Stimulated activated CD8-positive, alpha-beta memory T cell treated with anti-CD3 and anti-CD28 coated beads, Interleukin-4, amount 100 ng/mL, for 4 hours (primary cell): ENCODE results near the gene CEP63.

ENCODE experiments used
- DNase-seq, 2 donors: peaks; one replicate each; pipeline ENCODE4 v3.0.0-alpha.2; 2020; ENCODE audit warnings: low read depth in 2 of 2, low spot score in 1 of 2

The CEP63 gene

DNA sequence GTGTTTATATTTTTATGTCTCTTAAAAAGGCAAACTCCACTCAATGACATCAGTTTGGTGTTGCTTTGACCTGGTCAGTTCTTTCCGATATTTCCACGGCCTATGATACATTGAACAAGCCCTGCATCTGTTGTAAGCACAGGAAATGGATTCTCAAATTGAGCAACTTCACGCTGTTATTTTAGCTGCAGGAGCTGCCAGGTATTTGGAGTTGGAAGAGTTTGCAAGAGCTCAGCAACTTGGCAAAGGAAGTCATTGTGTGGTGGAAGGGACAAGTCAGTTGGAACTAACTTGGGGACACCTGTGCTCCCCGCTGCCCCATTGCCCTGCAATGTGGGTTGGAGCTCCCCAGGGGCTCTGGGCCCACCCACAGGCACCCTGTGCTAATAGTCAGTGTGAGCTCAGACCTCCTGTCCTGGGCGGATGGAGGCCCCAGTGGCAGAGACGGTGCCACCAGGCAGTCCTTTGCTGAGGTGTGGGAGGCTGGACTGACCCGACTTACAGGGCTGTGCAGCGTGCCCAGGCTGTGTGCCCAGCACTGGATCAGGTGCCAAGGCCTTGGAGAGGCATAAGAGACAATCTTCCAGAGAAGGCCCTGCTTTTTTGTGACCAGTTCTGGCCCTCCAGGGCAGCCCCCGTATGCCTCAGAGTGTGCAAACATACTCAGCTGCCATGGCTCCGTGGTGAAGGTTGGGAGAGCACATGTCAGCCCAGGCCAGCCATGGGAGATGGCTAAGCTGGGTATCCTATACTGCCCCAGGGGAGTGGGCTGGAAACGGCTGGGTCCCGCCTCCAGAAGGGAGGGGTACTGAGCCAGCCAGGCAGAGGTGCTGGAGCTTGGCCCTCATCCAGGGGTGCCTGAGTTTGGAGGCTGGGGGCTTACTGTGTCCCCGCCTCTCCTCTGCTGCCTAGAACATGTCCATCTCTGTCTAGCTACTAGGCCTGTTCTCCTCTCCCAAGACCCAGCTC lies 121.5 kb downstream of the CEP63 start:
- DNase-seq, result no peak

DNA sequence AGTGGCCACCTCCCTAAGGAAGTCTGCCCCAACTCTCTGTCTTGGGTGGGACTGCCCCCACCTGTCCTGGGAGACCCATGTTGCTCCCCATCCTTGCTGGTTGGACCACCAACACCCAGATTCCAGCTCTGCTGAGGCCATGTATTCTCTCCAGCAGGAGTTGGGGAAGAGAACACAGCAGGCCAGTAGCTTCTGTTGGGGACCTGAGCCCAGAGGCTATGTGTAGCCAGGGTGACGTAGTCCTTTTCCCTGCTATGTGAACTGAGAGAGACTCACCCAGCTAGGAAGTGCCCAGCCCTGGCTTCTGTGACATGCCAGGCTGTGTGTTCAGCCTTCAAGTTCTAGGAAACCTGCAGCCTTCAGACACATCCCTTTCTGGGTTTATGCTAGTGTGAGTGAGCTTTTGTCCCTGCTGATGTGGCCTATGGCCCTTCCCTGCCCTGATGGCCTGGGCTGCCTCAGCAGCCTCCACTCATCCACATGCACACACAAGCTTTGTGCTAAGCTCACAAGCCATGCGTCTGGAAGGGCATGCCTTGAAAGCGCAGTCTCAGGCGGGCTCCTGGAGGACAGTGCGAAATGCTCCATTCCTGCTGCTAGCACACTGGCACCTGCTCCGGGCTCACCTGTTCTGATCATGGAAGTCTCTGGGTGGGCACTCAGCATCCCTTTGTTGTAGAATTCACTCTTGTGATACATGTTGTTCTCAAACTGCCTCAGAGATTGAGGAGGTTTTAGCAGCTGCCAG lies 122.3 kb downstream of the CEP63 start:
- no peak for DNase-seq

DNA sequence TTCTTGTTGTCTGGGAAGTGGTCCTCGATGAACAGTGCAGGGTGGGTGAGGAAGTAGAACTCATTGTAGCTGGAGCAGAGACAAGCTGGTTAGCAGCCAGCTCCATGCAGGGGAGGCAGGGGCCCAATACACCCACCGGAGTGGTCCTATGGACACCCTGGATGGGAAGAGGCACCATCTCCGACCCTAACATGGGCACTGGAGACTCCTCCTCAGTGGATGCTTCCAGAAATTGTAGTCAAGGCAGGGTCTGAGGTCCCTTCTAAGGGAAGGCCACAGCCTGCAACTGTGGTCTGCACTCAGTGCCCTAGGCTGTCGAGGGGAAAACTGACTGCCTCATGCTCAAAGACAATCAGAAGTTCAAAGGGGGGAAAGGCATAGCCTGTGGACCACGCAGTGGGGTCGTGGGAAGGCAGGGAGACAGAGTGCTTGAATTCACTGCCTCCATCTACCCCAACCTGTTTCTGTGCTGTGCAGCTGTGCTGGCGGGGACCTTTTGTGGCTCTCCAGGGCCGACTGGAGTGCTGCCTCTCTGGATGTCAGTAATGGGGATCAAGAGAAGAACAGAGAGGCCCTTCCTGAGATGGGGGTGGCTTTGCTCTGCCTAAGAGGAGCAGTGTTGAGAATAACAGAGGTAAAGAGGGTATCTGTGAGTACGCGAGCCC lies 123.0 kb downstream of the CEP63 start:
- no peak for DNase-seq

DNA sequence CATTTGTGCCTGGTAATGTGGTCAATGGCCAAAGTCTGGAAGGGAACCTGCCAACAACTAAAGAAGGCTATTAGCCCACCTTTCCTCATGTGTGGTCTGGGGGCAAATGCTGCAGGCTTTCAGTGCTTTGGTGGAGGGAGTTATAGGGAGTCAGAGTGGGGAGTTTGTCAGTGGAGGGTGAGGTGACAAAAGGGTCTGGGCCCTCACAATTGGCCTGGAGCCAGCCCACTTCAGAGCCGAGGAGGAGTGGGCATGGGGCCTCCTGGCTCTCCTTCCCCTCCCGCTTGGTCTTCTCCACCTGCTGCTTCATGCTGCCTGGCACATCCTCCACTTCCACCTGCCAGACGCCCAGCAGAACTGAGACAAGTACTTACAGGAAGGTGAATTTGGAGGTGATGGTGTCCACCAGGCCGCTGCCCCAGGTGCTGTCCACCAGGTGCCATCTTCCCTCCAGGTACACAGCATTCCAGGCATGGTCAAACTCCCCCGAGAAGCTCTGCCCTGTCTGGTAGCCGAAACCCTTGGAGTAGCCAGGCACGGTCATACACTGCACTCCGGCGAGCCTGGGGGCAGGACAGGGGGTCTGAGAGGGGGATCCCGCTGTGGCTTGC lies 124.1 kb downstream of the CEP63 start:
- DNase-seq, result no peak

DNA sequence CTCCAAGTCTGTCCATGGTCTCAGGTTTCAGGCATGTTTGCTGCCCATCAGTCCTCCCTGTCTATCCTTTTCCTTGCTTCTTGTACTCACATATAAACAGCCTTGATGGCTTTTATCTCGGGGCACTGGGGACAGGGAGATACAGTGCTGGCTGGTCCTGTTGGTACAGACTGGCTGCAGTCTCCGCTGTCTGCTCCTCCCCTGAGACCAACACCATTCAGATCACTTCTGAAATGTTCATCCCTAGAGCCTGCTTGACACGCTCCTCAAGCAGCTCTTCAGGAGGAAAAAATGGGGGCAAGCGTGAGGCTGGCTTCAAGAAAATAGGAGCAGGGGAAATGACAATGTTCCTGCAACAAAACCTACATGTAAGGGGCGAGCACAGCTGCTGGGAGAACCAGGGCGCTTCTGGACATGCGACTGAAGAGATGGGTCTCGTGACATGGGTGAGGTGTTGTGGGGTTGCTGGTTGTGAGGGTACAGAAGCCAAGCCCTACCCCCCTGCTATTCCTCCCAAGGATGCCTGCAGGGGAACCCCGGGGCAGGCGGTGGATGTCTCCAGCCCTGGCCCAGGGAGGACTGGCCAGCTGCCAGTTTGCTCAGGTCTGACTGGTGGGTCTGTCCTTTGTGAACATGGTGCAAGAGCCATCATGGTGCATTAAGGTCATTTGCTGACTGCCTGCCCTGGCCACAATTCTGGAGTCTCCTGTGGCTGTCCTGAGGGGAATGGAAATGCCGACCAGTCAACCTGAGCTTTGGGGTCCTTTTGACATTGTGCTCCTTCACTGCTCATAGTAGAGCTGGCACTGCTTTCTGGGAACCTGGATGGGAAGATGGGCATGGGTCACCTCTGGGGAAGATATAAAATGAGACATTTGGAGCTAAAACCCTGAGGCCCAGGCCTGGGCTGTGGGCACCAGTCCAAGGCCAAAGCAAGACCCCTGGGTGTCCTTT lies 124.9 kb downstream of the CEP63 start:
- DNase-seq, result no peak

DNA sequence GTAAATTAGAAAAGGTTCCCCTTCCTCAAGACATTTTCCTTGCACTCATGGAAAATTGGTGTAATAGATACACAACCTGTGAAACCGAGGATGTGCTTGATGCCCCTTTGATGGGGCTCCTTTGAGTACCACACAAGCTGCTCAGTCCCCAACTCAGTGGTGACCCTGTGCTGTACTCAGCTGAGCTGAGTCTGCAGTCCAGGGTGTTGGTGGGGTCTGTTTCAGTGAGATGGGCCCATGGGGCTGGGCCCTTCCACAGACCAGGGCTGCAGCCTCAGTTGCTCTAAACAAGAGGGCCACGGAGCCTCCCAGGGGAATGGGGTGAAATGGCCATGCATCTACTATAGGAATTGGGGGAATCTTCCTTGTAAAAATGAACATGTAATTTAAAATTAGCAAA lies 125.7 kb downstream of the CEP63 start:
- DNase-seq, result no peak

DNA sequence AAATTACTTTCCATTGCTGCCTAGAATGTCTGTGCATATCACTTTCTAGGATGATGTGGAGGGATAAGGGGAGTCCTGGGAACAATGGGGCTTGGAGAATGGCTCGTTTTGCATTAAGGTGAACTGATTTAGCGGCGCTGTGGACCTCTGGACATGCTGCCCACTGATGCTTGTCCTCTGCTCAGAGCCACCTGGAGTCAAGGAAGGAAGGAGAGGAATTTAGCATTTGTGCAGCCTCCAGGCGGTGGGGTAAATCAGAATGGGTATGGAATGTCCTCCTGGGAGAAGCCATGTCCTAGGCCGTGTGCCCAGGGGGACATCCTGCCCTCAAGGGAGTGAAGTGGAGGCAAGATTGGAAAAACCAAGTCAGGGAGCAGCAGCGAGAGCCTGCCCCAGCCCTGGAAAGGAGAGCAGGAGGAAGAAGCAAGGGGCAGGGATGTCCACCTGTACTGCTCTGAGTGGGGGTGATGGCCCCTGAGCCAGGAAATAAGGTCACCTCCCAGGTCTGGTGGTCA lies 127.2 kb downstream of the CEP63 start:
- no peak for DNase-seq

DNA sequence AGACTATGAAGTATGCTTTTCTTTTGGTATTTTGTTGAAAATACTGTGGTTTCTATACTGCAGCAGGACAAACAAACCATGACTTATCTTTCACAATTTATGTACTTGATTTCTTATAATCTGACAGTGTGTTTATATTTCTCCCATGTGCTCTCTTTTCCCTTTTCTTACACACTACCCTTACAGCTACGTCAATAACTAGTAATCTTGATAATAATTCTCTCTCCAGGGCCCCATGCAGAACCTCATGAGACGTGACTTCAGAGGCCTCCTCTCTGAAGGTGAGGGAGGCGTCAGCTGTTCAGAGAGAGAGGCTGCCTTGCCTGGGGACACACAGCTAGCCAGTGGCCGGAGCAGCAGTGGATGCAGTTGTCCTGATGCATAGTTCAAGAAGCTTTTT lies 129.1 kb downstream of the CEP63 start:
- no peak for DNase-seq

DNA sequence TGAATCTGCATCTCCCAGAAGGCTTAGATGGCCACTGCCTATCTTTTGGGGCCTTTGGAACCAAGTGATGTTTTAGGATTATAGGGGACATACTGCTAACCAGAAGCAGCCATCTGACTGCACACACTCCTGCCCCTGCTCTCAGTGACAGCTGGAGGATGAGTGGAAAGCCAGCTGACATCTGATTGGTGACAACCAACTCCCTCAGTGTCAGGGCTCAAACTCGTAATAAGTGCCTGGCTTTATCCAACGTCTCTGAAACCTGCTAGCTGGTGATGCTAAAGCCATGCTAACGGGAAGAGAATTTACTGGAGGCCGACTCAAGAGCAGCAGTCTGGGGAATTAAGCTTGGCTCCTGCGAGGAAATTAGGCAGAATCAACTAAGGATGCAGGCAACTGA lies 129.9 kb downstream of the CEP63 start:
- no peak for DNase-seq

DNA sequence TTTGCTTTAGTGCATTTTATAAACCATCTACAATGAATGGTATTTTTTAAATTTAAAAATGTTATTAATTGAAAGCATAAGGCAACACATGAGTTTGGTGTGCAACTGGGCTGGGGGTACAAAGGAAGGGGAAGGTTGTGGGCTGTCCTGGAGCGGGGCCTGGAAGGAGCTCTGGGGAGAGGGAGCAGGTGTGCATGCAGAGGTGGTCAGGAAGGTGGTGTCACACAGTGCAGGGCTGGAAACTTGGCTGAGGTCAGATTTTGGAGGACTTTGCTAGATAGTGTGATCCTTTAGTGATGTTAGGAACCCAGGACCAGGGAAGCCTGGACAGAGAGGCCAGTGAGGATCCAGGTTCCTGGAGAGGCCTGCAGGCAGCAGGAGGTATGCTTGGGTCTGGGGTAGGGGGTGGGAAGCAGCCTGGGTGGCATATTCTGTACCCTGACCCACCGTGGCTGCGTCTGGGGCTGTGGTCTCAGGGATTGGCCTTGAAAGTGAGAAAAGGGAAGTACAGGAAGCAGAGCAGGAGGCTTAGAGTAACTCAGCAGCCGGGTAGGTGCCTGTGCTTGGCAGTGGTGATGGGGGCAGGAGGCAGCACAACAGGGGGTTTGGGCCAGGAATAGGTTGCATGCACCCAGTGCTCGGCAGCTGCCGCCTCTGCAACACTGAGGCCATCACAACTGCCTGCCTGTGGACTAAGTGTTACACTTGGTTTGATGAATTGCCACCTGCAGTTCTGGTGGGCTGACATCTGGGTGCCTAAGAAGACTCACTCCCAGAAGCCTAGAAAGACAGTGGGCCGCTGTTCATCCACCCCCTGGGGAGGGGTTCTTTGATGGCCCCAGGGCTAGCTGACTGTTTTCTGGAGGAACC lies 132.0 kb downstream of the CEP63 start:
- no peak for DNase-seq

DNA sequence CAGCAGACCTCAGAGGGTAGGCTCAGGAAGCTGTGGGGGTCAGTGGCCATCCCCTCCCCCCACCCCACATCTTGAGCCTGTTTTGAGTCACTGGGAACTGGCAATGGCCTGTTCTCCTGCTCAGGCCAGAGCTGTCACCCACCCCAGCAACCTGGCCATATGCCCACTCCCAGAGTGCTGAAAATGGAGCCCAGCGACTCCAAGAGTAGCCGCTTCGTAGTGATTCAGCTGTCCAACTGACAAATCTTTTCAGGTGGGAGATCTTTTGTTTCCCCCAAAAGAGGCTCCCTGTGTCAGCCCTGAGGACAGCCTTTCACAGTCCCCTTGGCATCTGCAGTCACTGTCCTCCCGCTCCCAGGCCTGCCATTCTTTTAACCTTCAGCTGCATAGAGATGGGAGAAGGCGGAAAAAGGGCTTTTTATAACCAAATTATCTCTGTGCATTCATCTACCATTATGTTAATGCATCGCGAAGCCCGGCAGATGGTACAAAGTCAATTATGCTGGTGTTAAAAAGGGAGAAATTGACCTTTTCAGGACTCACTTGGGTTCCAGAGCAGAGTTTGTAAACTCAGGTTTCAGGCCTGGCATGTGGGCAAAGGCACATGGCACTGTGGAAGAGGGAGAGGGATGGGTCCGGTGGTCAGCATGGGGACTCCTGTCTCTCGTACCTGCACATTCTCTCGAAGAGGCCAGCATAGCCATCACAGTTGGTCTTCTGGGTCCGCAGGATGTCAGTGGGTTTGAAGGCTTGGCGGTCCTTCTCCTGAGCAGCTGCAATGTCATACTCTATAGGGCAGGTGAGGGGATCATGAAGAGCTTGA lies 132.8 kb downstream of the CEP63 start:
- no peak for DNase-seq

DNA sequence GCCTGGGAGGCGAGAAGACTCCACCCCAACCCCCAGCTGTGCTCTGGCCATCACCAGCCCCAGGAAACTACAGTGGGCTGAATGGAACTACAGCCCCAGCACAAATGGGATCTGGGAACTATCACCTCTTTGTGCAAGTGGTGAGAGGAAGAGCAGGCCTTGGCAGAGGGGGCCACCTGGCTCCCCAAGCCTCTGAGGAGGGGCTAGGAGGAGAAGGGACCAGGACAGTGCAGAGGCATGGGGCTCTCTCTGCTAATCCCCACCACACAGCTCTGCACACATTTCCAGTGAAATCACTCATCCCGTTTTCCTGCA lies 133.4 kb downstream of the CEP63 start:
- DNase-seq, result no peak

DNA sequence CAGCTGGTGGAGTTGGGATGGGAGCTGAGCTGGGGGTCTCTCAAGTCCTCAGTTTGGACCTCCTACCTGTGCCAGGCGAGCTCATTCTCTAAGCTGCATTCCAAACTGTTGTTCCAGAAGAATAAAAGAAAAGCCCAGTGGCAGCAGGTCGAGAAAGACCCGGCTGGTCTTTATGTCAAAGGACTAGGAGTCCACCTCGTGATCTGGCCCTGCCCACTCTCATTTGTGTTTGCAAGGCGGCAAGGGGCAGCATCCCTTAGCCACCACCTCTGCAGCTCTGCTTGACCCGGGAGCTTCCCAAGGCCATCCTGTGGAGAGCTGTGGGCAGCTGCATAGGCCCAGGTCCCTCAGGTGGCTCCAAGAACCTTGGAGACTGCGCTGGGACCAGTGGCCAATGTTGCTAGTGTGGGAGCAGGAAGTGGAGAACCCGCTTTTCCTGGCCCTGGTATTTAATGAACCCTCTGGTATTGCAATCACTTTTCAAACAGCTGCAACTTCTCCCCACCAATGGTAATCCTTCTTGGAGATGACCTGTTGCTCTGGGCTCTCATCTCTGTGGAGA lies 134.1 kb downstream of the CEP63 start:
- no peak for DNase-seq

DNA sequence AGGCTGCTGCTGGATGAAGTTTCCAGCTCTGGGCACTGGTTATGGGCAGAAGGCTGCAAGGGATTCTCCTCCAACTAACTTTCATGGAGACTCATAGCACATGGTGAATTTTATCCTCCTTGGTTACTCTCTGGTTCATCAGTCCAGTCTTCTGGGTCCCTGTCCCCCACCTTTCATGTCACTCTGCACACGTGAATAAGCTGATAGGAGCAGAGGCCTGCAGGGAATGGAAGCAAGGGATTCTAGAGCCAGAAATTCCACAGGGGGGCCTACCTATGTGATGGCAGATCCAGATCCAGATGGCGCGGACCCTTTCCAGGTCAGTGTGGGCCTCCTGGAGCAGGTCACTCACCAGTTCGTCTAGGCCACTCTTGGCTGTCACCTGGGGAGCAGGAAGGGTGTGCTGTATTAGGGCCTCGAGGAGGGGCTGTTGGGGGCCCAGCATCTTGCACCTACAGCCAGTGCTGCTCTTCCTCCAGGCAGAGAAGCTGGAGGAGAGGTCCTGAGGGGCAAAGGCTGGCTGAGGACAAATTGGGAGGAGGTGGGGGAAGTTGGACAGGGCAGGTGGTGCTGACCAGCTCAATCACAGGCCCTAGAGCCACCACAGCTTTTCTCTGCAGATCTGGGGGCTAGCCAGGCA lies 134.7 kb downstream of the CEP63 start:
- no peak for DNase-seq

DNA sequence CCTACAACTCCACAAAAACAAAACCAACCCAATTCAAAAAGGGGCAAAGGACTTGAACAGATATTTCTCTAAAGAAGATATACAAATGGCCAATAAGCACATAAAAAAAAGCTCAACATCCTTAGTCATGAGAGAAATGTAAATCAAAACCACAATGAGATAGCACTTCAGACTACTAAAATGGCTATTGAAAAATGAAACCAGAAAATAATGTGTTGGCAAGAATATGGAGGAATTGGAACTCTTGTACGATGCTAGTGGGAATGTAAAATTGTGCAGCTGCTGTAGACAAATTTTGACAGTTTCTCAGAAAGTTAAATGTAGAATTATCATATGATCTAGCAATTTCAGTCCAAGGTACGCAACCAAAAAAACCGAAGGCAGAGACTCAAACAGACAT lies 136.0 kb downstream of the CEP63 start:
- no peak for DNase-seq

DNA sequence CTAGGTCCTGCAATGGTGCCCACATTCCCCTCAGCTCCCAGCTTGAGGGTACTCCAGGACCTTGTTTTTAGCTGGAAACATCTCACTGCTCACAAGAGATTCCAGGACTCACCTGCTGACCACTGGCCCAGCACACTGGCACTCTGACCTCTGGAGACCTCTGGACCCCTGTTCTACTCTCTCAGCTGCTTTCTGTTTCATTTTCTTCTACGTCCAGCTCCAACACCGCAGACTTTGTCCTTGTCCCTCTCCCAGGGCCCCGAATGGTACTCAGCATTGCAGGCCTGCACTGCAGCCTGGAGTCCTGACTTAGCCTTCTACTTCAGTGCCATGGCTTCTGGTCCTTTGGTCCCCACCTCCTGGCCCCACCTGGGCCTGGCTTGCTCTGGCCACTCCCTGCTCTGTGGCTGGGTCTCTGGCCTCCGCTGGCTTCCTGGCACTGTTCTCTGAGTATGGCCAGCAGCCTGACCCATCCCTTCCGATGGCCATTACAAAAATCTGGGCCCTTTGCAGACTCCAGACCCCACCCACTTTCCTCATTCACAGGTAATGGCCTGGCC lies 137.0 kb downstream of the CEP63 start:
- no peak for DNase-seq

DNA sequence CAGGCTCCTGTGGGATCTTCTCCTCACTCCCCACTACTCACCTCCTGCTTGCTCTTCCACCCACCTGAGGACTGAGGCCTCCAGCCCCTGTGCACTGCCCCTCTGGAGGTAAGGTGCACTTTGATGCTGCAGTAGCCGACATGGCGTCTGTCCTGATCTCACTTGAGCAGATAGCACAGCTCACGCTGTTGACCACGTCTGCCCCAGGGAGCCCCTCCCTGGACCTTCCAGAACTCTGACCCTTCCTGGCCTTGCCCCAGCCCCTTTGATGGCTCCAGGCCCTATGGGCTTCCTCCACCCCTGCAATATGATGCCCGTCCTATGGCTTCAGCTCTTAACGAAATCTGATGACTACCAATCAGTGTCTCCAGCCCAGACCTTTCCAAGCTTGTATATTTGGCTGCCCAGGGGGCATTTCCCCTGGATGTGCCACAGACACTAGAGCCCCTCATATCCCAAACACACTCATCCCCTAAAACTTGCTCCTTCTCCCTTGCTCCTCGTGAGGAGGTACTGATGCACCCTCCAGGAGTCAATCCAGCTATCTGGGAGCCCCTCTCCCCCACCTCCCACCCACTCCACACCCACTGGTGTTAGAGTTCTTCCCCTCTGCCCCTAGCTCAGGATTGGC lies 137.9 kb downstream of the CEP63 start:
- no peak for DNase-seq
